Measurements from ENCODE around the gene WNK2. TPM values are rescaled to one million over a fixed set of nuclear protein-coding genes. Genes with fewer than 3 reads are reported as not detected.
"Not testable (repeated sequence)": the region's sequence is repeated elsewhere in the genome, so short reads cannot be mapped to it uniquely, and the experiment has no call there.

Gene WNK2
- total RNA-seq, 4 donors from 2014 or later, result 155 to 577 (median 259) TPM

DNA sequence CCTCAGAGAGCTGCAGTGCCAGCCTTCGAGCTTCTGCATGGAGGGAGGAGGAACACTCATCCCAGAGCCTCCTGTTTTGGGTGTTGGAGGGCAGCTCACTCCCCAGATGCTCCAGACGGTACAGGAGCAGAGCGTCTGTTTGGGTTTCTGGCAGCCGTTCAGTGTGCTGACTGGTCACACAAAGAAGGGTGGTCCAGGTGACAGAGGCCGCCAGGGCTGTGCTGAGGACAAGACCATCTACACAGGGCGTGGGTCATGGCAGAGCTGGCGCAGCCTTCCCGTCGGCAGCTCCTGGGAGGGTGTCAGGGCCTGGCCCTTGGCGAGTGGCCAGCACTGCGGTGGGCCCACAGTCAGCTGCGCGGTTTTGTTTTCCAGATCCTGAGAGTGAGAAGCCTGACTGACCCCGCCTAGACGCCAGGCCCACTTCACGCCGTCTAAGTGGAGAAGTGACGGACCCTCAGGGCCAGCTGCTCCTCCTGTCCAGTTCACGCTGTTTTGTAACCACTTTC, 136.1 kb downstream of the WNK2 start:
- H3K27ac ChIP-seq, result no peak overlapping the region
- no peak for TF ChIP-seq POLR2A (IDR thresholded peaks at IDR 0.05)
- TF ChIP-seq, protein P1, sequence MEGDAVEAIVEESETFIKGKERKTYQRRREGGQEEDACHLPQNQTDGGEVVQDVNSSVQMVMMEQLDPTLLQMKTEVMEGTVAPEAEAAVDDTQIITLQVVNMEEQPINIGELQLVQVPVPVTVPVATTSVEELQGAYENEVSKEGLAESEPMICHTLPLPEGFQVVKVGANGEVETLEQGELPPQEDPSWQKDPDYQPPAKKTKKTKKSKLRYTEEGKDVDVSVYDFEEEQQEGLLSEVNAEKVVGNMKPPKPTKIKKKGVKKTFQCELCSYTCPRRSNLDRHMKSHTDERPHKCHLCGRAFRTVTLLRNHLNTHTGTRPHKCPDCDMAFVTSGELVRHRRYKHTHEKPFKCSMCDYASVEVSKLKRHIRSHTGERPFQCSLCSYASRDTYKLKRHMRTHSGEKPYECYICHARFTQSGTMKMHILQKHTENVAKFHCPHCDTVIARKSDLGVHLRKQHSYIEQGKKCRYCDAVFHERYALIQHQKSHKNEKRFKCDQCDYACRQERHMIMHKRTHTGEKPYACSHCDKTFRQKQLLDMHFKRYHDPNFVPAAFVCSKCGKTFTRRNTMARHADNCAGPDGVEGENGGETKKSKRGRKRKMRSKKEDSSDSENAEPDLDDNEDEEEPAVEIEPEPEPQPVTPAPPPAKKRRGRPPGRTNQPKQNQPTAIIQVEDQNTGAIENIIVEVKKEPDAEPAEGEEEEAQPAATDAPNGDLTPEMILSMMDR (IDR thresholded peaks at IDR 0.05), result no peak
- peaks cover 0 to 18% (median 0%) of the 10 kb centered on the region in 3 donors for H3K36me3 ChIP-seq
- H3K9me3 ChIP-seq, result no peaks in the 10 kb centered on the region
- no peaks in the 10 kb centered on the region for H3K27me3 ChIP-seq
- H3K4me3 ChIP-seq, result no peak overlapping the region
- H3K4me1 ChIP-seq, result no peaks in the 10 kb centered on the region
- no peak for DNase-seq

DNA sequence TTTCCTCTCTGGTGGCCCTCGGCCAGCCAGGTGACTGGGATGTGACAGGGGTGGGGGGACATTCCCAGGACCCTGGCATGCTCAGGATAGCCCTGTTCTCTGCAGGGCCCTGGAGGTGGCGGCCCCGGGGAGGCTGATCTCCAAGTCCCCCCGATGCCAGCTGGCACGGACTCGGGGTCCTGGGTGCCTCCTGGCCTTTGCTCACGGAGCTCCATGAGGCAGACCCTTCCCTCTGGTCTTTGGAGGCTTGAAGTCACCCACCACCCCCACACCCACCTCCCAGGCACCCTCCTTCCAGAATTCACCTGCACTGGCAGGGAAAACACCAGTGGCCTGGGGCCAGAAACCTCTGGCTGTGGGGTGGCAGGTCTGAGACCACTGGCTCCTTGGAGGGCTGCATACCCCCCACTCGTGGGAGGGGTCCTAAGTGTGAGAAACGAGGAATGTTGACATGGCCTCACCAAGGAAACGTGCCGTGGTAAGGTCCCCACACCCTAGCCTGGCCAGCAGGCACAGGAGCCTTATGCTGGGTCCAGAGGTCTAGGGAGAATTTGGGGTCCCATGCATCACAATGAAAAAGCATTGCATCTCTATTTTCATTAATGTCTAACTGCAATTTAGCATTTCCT, 136.8 kb downstream of the WNK2 start:
- H3K4me3 ChIP-seq, result no peak overlapping the region
- DNase-seq, result no peak
- TF ChIP-seq, protein P1 (IDR thresholded peaks at IDR 0.05), result no peak
- TF ChIP-seq POLR2A (IDR thresholded peaks at IDR 0.05), result no peak
- H3K4me1 ChIP-seq, result no peaks in the 10 kb centered on the region
- no peaks in the 10 kb centered on the region for H3K27me3 ChIP-seq
- peaks cover 0 to 18% (median 0%) of the 10 kb centered on the region in 3 donors for H3K36me3 ChIP-seq
- H3K27ac ChIP-seq, result no peak overlapping the region
- H3K9me3 ChIP-seq, result no peaks in the 10 kb centered on the region

DNA sequence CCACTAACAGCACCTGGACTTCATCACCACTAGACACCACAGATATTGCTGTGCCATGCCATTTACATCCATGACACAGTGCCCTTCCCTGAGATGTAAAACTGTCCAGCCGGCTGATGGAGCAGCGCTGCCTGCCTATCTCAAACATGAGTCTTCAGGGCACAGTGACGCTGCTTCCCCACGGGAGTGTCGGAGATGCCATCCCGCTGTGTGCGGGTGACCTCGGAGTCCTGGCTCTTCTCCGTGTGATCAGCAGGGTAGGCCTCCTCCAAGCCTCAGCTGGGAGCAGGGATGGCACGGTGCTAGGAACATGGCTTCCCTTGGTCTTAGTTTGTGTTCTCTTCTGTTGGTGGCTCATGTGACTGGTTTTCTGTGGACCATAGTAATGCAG, 137.3 kb downstream of the WNK2 start:
- Histone ChIP-seq H3K4me3 (no peak overlapping the region), H3K9me3 (no peaks in the 10 kb centered on the region), H3K27ac (no peak overlapping the region), H3K4me1 (no peaks in the 10 kb centered on the region), H3K27me3 (no peaks in the 10 kb centered on the region), H3K36me3 (peaks cover 0 to 18% (median 0%) of the 10 kb centered on the region in 3 donors)
- TF ChIP-seq POLR2A (IDR thresholded peaks at IDR 0.05), result no peak
- TF ChIP-seq, protein P1 (IDR thresholded peaks at IDR 0.05), result no peak
- no peak for DNase-seq

DNA sequence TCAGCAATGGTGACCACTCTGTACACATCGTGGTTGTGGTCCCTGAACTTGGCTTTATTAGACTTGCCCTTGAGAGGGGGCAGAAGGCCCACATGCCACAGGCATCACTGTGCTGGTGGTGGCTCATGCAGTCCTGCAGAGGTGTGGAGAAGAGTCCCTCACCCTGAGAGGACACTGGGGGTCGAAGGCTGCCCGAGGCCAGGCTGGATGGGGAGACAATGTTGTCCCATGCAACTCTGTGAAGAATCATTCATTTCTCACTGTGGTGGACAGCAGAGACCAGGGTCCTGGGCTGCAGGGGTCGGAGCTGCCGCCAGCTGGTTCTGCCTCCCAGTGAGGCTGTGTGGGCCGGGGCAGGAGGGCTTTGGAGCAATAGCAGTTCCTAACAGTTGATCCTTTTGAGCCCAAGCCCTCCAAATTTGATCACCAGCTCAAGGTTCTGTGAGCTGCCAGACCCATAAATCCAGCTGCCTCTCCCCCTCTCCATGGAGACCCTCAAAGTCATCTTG, 139.6 kb downstream of the WNK2 start:
- not testable (repeated sequence) for H3K4me3 ChIP-seq, H3K9me3 ChIP-seq, DNase-seq, H3K4me1 ChIP-seq, H3K27ac ChIP-seq, H3K27me3 ChIP-seq, H3K36me3 ChIP-seq

DNA sequence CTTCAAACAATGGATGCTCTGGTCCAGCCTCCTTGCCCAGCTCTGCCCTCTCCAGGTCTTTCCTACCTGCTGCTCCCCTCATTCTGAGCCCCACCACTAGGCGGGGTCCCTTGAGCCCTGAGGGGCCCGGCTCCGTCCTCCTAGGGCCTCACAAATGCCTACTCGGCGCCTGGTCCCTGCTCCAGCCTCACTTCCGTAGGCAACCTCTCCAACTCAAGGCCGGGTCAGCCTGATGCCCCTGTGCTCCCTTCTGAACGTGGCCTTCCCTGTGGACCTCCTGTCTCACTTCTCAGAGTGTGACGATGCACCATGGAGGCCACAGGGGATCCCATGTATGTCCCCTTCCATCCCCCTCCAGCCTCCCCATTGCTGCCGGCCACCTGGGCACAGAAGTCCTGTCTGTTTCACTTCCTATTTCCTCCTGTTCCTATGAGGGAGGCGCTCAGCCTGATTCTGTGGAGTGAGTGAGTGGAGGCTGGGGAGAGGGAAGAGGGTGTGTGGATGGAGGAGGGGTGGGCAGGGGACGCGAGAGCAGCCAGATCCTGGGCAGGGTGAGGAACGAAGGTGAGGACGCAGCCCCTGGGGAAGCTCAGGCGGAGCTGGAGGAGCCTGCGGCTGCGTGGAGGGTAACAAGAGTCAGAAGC, 140.4 kb downstream of the WNK2 start:
- no peak for DNase-seq

More for the DNA sequence above, 140.4 kb downstream of the WNK2 start:
- Histone ChIP-seq H3K27ac (no peak overlapping the region), H3K27me3 (no peaks in the 10 kb centered on the region), H3K36me3 (peaks cover 0 to 2% (median 0%) of the 10 kb centered on the region in 3 donors), H3K4me3 (no peak overlapping the region), H3K4me1 (no peaks in the 10 kb centered on the region), H3K9me3 (no peaks in the 10 kb centered on the region)
- TF ChIP-seq, protein P1 (IDR thresholded peaks at IDR 0.05), result no peak
- TF ChIP-seq POLR2A (IDR thresholded peaks at IDR 0.05), result no peak
